Gastrocnemius medialis (tissue), 4 donors: ENCODE results near the gene ANO5. TPM values are rescaled to one million over a fixed set of nuclear protein-coding genes. Genes with fewer than 3 reads are reported as not detected.
A peak's percentile ranks its signal among the peaks of the same experiment; 100 is the strongest.

ENCODE experiments used
- ATAC-seq, 2 donors: fragments of 150-250 bp; one replicate each; pipeline ENCODE4 v1.9.1; 2016
- DNase-seq, 2 donors: peaks; one replicate each; pipeline ENCODE4 v3.0.0-alpha.2; 2019
- H3K27ac ChIP-seq, 4 donors: fragments of 200-600 bp; sonication (generic); 1 replicate in 1 of 4; 2 replicates in 3 of 4; pipeline ENCODE4 v1.5.1; 2016 to 2018; ENCODE audit warnings: mild to moderate bottlenecking in 2 of 4, moderate library complexity in 1 of 4
- H3K27me3 ChIP-seq, 3 donors: fragments of 200-600 bp; sonication (generic) in 2 of 3; 1 replicate in 1 of 3; 2 replicates in 2 of 3; pipeline versions ENCODE4 v1.5.1 to v1.6.0; 2016 to 2019; ENCODE audit warnings: mild to moderate bottlenecking in 1 of 3, moderate library complexity in 1 of 3
- H3K36me3 ChIP-seq, 2 donors: fragments of 200-600 bp; sonication (generic) in 1 of 2; one replicate each; pipeline ENCODE4 v1.5.1; 2017 to 2018
- H3K4me1 ChIP-seq, 2 donors: fragments of 200-600 bp; sonication (generic) in 1 of 2; one replicate each; pipeline ENCODE4 v1.5.1; 2016 to 2017; ENCODE audit warnings: mild to moderate bottlenecking in 2 of 2
- H3K4me3 ChIP-seq, 4 donors: fragments of 200-600 bp; sonication (generic) in 3 of 4; 1 replicate in 1 of 4; 2 replicates in 3 of 4; pipeline ENCODE4 v1.5.1; 2016 to 2019; ENCODE audit warnings: mild to moderate bottlenecking in 2 of 4
- H3K9me3 ChIP-seq, 3 donors: fragments of 200-600 bp; sonication (generic) in 2 of 3; 1 replicate in 1 of 3; 2 replicates in 2 of 3; pipeline ENCODE4 v1.5.1; 2016 to 2019
- POLR2A ChIP-seq, 2 donors: fragments of 450-650 bp; IDR thresholded peaks; one replicate each; pipeline ENCODE4 v1.6.1; 2017; ENCODE audit warnings: antibody characterized with exemption in 2 of 2, mild to moderate bottlenecking in 2 of 2, moderate library complexity in 2 of 2
- in situ Hi-C, 4 donors: fragments of 200-750 bp; cut with MboI; loops; one replicate each; pipeline versions ENCODE4 v1.15.0 to v1.8.0; 2017; ENCODE audit warnings: low sequenced_read_pairs in 4 of 4
- intact Hi-C: fragments of 100-400 bp; cut with DNase I; formaldehyde crosslinking; loops from one replicate; pipeline ENCODE4 v1.15.1; 2023; ENCODE audit warnings: low total_unique reads
- total RNA-seq, 4 donors: library from RNA; depleted of rRNA; stranded (reverse); fragments of >200 nt; gene quantifications; one replicate each; pipeline versions ENCODE4 v1.1.0 to v1.2.3, GENCODE V29; 2016
- TF ChIP-seq, protein P1 (sequence below), 5 experiments: fragments of 450-650 bp in 3 of 5; fragments of 200-600 bp in 2 of 5; sonication (generic) in 2 of 5; IDR thresholded peaks in 4 of 5; conservative IDR thresholded peaks in 1 of 5; 1 replicate in 4 of 5; 2 replicates in 1 of 5; pipeline ENCODE4 v1.5.1; 2016 to 2019; ENCODE audit warnings: antibody characterized with exemption in 5 of 5, mild to moderate bottlenecking in 3 of 5, moderate library complexity in 3 of 5

Gene ANO5
- total RNA-seq, 4 donors from 2014 or later = 18.8 to 71.2 (median 35.4) TPM

DNA sequence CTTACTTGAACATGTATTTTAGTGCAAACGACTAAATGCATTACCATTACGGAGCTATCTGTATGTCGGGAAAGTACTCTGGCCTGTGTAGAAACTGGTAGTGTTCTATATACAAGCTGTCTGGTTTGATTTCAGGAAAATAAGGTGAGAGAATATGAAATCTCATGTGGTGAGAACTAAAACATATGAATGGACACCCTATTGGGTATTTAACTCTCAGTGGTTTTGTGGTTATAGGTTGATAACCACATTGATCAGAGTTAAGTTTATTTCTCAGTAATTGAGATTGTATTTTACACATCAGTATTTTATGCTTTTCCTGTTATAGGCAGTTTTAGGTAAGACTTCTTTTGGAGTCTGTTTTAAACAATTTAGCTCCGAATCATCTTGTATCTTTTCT is 10.4 kb downstream of the ANO5 start:
- TF ChIP-seq POLR2A (IDR thresholded peaks at IDR 0.05) = no peak
- TF ChIP-seq, protein P1, sequence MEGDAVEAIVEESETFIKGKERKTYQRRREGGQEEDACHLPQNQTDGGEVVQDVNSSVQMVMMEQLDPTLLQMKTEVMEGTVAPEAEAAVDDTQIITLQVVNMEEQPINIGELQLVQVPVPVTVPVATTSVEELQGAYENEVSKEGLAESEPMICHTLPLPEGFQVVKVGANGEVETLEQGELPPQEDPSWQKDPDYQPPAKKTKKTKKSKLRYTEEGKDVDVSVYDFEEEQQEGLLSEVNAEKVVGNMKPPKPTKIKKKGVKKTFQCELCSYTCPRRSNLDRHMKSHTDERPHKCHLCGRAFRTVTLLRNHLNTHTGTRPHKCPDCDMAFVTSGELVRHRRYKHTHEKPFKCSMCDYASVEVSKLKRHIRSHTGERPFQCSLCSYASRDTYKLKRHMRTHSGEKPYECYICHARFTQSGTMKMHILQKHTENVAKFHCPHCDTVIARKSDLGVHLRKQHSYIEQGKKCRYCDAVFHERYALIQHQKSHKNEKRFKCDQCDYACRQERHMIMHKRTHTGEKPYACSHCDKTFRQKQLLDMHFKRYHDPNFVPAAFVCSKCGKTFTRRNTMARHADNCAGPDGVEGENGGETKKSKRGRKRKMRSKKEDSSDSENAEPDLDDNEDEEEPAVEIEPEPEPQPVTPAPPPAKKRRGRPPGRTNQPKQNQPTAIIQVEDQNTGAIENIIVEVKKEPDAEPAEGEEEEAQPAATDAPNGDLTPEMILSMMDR (IDR thresholded peaks at IDR 0.05 in 4 of 5, conservative IDR thresholded peaks at IDR 0.05 in 1 of 5) = no peak
- peaks cover 75 to 77% of the 10 kb centered on the region in 2 donors for H3K4me1 ChIP-seq
- in situ Hi-C loops = no loop called here

DNA sequence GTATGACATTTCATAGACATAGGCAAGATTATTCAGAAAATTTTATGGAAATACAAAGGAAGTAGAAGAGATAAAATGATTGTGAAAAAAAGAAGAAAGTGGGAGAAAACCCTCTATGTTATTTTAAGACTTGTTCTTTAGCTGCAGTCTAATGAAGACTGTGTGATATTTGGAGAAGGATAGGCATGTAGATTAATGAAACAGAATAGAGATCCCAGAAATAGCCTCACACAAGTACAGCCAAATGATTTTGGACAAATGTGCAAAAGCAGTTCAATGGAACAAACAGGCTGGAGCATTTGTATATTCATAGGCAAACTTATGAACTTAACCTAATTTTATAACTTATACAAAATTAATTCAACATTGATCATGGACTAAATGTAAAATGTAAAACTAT is 14.3 kb downstream of the ANO5 start:
- no peaks in the 10 kb centered on the region for H3K9me3 ChIP-seq

More for the DNA sequence above, 10.4 kb downstream of the ANO5 start:
- no peak for DNase-seq
- Histone ChIP-seq H3K27me3 (no peaks in the 10 kb centered on the region), H3K4me3 (no peak overlapping the region), H3K27ac (peak overlapping the region in 3 of 4 donors; percentile 4 to 75 (median 65)), H3K36me3 (no peaks in the 10 kb centered on the region), H3K9me3 (no peaks in the 10 kb centered on the region)
- intact Hi-C loops = no loop called here
- ATAC-seq = no peak

GRCh38 chr11:22208151-22208858 is 15.4 kb downstream of the ANO5 start:
- no peak for TF ChIP-seq POLR2A (IDR thresholded peaks at IDR 0.05)
- TF ChIP-seq, protein P1 (IDR thresholded peaks at IDR 0.05 in 4 of 5, conservative IDR thresholded peaks at IDR 0.05 in 1 of 5) = no peak

More for the DNA sequence above, 14.3 kb downstream of the ANO5 start:
- no peak for ATAC-seq
- no peak for DNase-seq
- H3K4me1 ChIP-seq = peaks cover 62 to 67% of the 10 kb centered on the region in 2 donors
- H3K27ac ChIP-seq = peak overlapping the region; percentile 59 to 75 (median 64)
- H3K27me3 ChIP-seq = no peaks in the 10 kb centered on the region
- H3K4me3 ChIP-seq = peak overlapping the region in 1 of 4 donors; percentile 3
- intact Hi-C loops = no loop called here
- in situ Hi-C loops = no loop called here
- no peak for TF ChIP-seq POLR2A (IDR thresholded peaks at IDR 0.05)
- TF ChIP-seq, protein P1 (IDR thresholded peaks at IDR 0.05 in 4 of 5, conservative IDR thresholded peaks at IDR 0.05 in 1 of 5) = no peak
- no peaks in the 10 kb centered on the region for H3K36me3 ChIP-seq

DNA sequence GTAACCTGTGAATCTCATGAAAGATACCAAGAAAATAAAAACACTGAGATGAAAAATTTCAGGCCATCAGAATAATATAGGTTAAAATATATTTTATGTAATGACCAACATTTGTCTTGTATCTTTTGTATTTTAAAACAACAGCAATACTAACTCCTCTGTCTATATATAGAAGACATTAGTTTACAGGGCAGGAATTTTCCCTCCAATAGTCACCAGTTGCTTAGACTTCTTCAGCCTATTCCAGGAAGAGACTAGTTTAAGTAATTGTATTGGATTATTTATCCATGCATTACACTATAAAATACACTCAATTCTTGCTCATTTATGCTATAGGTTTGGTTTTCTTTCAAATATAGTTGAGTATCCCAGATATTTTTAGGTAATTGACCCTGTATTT is 24.1 kb downstream of the ANO5 start:
- H3K36me3 ChIP-seq = peaks cover 0 to 3% of the 10 kb centered on the region in 2 donors
- peaks cover 10 to 11% of the 10 kb centered on the region in 2 donors for H3K4me1 ChIP-seq
- in situ Hi-C loops (no loop called here), intact Hi-C loops (no loop called here)
- peak overlapping the region in 1 of 4 donors; percentile 28 for H3K27ac ChIP-seq
- no peak overlapping the region for H3K4me3 ChIP-seq
- H3K9me3 ChIP-seq = no peaks in the 10 kb centered on the region
- ATAC-seq = no peak
- H3K27me3 ChIP-seq = no peaks in the 10 kb centered on the region
- DNase-seq = no peak
- TF ChIP-seq POLR2A (IDR thresholded peaks at IDR 0.05) = no peak
- TF ChIP-seq, protein P1 (IDR thresholded peaks at IDR 0.05 in 4 of 5, conservative IDR thresholded peaks at IDR 0.05 in 1 of 5) = no peak

More at GRCh38 chr11:22208151-22208858, 15.4 kb downstream of the ANO5 start:
- Histone ChIP-seq H3K27me3 (no peaks in the 10 kb centered on the region), H3K9me3 (no peaks in the 10 kb centered on the region), H3K36me3 (no peaks in the 10 kb centered on the region), H3K27ac (peak overlapping the region; percentile 59 to 75 (median 64)), H3K4me3 (peak overlapping the region; percentile 7 to 19 (median 13)), H3K4me1 (peaks cover 52 to 59% of the 10 kb centered on the region in 2 donors)
- peak; percentile 62 to 75 for ATAC-seq
- no peak for DNase-seq
- in situ Hi-C loops (no loop called here), intact Hi-C loops (no loop called here)
